Measurements from ENCODE around the gene IL18R1.

Gene IL18R1

DNA sequence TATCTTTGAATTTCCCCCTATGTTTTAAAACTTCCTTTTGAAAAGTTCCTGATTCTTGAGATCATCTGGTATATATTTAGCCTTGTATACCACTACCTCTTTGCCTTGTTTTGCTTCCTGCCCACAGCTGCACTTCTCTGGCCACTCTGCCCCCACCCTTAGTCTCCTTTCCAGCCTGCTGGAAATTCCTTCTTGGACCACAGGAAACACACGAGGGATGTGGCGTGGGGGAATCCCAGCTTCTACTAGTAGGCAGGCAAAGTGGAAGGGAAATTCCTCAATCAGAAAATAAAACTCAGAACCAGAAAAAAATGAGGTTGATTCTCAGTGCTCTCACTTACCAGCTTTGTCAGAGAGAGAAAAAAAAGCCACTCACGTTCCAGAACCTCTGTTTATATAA, 80.7 kb downstream of the IL18R1 start:
- DNase-seq = peak; percentile 3

DNA sequence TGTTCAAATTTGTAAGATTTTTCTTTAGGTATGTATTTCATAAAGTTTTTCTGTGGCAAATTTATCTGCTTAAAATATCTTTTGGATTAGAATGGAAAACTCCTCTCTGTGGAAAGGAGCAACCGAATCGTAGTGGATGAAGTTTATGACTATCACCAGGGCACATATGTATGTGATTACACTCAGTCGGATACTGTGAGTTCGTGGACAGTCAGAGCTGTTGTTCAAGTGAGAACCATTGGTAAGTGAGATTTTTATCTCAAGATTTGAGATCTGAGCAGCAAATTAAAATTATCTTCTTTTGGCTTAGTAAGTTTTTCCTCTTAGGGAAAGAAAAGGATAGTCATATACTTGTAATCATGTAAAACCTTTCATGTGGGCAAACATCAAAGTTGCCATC, 81.5 kb downstream of the IL18R1 start:
- no peak for DNase-seq

- DNase-seq = no peak
Measured at GRCh38 chr2:102438111-102438510, 82.5 kb downstream of the IL18R1 start.

GRCh38 chr2:102438578-102438977, 83.0 kb downstream of the IL18R1 start:
- no peak for DNase-seq

DNA sequence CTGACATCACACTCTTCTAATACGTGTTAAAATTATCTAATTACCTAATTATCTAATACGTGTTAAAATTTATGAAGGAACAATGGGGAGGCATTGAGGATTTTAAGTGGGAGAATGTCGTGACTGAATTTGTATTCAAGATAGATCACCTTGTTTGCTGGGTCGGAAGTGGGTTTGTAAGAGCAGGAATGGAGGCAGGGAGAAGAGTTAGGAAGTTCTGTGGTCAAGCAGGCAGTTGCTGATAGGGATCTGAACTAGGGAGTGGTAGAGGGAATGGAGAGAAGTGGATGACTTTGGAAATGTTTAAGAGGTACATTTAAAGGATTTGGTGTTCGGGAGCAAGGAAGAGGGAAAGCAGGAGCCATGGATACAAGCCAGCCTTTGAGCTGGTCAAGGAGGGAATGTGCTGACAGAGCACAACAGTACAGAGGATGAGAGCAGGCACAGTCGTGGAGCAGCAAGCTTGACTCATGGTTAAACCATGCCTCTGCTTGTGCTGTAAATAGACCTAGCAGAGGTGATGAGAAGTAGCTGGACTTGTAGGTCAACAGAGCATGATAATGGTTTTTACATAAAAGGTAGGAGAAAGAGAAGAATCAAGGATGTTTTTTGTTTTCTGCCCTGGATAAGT, 83.6 kb downstream of the IL18R1 start:
- DNase-seq = peak; percentile 32

DNA sequence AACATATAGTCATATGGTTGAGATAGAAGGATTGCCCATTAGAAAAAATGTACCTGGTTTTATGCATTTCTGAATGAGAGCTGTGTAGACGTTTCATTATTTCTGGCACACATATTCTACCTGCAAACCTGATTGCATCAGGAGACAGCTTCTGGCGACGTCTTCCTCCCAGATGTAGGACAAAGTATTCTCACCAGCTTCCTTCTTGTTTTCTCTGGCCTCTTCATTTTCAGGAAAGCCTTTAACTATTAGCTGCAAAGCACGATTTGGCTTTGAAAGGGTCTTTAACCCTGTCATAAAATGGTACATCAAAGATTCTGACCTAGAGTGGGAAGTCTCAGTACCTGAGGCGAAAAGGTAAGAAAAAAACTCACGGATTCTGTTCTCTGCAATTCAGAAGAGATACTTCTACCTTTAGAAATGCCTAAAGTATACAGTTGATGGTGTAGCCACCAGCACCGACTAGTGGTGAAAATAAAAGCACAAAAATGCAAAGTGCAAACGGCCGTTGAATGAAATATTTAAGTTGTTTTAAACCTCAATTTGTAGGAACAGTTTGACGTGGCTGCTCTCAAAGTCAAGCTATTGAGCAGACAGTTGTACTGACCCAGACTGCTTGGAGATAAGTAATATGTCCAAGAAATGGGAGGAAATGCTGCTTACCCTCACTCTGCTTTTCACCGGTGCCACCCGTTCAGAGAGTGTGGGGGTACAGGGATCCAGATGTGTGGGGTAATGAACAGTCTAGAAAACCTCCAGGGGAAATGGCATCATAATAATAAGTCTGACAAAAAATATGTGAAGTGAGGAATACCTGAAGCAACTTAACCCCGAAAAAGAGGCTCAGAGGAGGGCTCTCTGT, 87.6 kb downstream of the IL18R1 start:
- peak; percentile 30 for DNase-seq

GRCh38 chr2:102444233-102444632, 88.6 kb downstream of the IL18R1 start:
- DNase-seq = no peak

DNA sequence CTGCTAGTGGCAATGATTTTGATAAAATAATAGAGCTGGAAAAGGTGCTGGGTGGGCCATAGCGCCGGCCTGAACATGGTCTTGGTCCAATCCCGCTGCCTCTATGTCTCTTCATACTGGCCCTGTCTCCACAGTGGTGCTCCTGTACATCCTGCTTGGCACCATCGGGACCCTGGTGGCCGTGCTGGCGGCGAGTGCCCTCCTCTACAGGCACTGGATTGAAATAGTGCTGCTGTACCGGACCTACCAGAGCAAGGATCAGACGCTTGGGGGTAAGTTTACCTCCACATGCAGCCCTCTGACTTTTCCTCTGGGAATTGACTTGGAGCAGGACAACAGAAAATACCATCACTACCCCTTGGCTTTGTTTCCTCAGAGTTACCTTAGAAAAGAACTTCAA, 91.3 kb downstream of the IL18R1 start:
- no peak for DNase-seq

All from EL (cell line).